Measurements from ENCODE around the gene GNLY.
"Not testable (repeated sequence)": the region's sequence is repeated elsewhere in the genome, so short reads cannot be mapped to it uniquely, and the experiment has no call there.

Gene GNLY

GRCh38 chr2:85694052-85695025, at the start of gene GNLY:
Gene GNLY, plus strand, starts transcription at chr2:85694358. Its CDS starts 61 bp downstream, at chr2:85694419.
- DNase-seq: no peak

- DNase-seq: no peak
Observed at GRCh38 chr2:85644909-85645308, 49.2 kb upstream of the GNLY start.

GRCh38 chr2:85646166-85646565, 48.0 kb upstream of the GNLY start:
- DNase-seq: no peak

- no peak for DNase-seq
Observed at GRCh38 chr2:85647823-85648526, 46.2 kb upstream of the GNLY start.

GRCh38 chr2:85648619-85649018, 45.5 kb upstream of the GNLY start:
- DNase-seq: no peak

- no peak for DNase-seq
Observed at GRCh38 chr2:85649201-85650190, 44.7 kb upstream of the GNLY start.

GRCh38 chr2:85650456-85650855, 43.7 kb upstream of the GNLY start:
- no peak for DNase-seq

GRCh38 chr2:85651097-85651496, 43.1 kb upstream of the GNLY start:
- DNase-seq: no peak

- no peak for DNase-seq
Observed at GRCh38 chr2:85652056-85652455, 42.1 kb upstream of the GNLY start.

GRCh38 chr2:85653996-85654395, 40.2 kb upstream of the GNLY start:
- DNase-seq: no peak

- no peak for DNase-seq
Observed at GRCh38 chr2:85655961-85656417, 38.2 kb upstream of the GNLY start.

- DNase-seq: no peak
Observed at GRCh38 chr2:85656468-85656867, 37.7 kb upstream of the GNLY start.

- DNase-seq: not testable (repeated sequence)
Observed at GRCh38 chr2:85657399-85657798, 36.8 kb upstream of the GNLY start.

- DNase-seq: no peak
Observed at GRCh38 chr2:85659324-85659981, 34.7 kb upstream of the GNLY start.

GRCh38 chr2:85660301-85660700, 33.9 kb upstream of the GNLY start:
- DNase-seq: not testable (repeated sequence)

- no peak for DNase-seq
Observed at GRCh38 chr2:85660725-85661124, 33.4 kb upstream of the GNLY start.

GRCh38 chr2:85661139-85661858, 32.9 kb upstream of the GNLY start:
- DNase-seq: no peak

GRCh38 chr2:85662899-85663593, 31.1 kb upstream of the GNLY start:
- no peak for DNase-seq

- DNase-seq: no peak
Observed at GRCh38 chr2:85663594-85664565, 30.3 kb upstream of the GNLY start.

All from NCI-H1092 treated with DMSO at 0.1 percent for 48 hours (cell line).